GM19468 (cell line): Measurements from ENCODE around the gene CDH13.

Source experiments
- ATAC-seq: cut with Tn5 transposase; IDR thresholded peaks from one replicate; pipeline ENCODE4 v1.9.1; 2021; ENCODE audit warnings: mild to moderate bottlenecking, moderate library complexity, moderate number of reproducible peaks; ENCODE audit not compliant: unreplicated experiment; ENCODE audit errors: extremely low read depth

Gene CDH13

DNA sequence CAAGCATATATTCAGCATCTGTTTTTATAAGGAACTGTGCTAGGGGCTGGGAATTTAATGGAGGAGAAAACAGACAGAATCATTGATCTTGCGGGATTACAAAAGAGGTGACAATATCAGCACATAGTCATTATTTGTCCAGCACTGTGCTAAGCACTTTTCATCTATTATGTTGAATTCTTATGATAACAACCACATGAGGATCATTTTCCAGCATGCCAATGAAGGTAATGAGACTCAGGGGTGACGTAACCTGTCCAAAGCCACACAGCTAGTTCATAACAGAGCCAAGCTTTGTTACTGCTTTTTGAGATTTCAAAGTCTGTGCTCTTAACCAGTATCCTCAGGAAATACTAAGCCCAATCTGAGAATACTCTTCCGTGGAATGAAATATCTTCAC is 503.3 kb downstream of the CDH13 start:
- ATAC-seq: no peak

DNA sequence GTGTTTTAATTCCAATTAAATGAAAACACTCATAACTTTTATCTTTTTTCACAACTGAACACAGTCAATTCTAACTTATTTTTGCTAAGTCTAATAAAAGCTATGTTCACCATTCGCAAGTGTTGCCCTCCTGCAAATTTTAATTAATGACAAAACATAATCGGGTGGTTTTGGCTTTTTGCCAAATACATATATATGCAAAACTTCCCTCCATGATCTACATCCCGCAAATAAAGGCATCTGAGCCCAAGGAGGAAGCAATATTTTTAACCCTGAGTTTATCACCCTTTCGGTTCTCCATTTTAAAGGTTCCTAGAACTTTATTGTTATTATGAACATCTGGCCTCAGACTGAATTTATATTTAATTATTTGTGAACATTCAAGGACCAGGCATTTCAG is 507.9 kb downstream of the CDH13 start:
- no peak for ATAC-seq

DNA sequence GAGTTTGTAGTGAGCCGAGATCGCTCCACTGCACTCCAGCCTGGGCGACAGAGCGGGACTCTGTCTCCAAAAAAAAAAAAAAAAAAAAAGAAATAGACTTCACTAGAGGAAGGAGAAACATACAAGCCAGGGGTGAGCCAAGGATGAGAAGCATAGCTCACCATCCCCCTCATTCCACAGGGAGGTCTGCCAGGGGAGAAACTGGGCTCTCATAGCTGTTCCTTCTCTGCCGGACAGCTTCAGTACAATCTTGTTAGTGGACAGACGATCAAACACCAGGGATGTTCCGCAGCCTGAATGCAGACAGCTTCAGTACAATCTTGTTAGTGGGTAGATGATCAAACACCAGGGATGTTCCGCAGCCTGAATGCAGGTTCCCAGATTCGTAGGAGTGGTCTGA is 509.6 kb downstream of the CDH13 start:
- no peak for ATAC-seq

DNA sequence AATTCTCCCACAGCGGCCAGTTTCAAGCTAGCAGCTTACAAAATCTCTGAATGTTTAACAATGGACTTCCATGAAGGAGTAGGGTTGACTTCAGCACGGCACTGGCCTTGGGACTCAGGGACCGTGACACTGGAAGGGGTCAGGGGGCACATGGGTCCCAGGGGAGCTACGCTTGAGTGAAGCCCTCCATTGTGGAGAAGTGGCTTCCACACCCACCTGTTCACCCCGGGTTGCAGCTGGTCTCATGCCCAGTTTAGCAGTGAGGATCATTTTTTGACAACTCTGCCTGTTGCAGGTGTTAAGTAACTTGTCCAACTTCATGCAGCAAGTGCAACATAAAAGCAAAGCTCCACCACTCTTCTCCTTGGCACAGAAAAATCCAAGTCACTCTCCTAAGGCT is 510.2 kb downstream of the CDH13 start:
- no peak for ATAC-seq

DNA sequence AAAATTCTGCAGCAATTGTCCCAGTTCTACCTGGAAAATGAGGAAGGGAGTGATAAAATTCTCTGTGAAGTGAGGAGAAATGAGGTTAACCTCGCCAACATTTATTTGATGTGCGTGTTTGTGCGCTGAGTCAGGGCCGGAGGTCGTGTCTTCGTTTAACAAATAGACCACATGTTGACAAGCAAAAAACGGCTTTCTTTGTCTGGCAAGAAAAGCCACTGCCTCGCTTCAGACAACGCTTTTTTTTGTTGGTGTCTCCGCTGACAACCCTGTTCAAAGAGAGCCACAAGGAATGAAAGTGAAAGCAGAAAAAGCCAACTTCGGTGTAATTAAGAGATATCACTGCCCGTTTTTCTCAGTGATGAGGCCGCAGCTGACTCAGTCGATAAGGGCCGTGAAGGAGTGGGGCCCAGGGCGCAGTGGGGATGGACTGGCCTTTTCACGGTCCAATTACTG is 510.6 kb downstream of the CDH13 start:
- no peak for ATAC-seq

DNA sequence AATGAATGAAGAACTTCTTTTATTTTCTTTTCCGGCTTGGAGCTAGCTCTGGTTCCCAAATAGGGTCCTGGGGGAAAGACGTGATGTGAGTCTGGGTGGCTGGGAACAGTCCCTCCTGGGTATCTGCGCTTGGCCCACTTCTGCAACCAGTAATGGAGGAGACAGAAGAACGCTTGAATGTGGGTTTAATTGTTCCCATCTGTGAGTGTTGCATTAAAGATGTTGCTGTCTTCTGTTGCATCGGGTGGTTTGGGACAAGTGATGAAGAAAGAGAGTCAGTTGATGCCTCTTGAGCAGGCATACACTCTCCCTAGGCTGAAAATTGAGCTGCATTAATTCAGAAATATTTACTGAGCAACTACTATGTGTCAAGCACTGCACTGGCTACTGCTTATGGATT is 511.1 kb downstream of the CDH13 start:
- no peak for ATAC-seq

DNA sequence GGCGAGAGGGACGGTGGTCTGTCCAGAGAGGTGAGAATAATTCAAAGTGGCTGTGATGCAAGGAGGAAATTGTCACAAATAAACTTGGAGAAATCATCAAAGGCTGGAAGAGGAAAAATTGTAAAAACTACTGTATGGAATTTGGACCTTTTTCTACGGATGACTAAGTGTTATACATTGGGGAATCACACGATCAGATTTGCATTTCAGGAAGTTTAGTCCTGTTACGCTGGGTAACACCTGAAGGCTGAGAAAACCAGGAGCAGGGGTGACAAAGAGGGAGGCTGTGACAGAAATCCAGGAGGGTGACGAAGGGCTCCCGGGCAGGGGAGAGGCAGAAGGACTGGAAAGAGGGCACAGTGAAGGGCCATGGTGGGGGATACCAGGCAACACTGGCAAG is 511.7 kb downstream of the CDH13 start:
- no peak for ATAC-seq

DNA sequence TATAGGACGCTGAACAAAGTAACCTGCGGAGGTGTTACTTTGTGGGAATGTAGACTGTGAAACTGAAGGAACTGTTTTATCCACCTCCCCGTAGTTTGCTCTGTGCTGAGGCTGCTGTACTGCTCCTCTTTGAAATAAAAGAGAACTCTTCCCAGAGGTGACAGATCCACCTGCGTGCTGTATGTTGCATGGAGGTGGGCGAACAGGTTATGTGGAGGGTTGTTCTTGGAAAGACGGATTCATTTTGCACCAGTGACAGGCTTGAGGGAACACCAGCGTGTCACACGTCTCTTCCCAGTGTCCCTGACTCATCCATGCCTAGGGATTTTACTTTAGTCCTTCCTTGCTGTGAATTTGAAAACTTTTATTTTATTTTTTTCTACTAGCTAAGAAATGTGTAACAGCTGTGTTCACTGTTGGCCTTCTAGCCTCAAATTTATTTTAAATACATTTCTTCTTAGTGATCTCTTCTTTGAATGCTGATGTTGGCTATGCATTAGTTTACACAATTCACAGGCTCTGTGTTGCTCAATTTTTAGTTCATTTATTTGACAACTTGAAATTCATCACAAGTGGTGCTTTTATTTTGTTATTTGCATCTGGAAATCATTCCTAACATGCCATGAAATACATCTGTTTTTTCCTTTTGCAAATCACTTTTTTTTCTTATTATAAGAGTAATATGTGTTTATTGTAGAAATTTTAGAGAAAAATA is 512.4 kb downstream of the CDH13 start:
- no peak for ATAC-seq

DNA sequence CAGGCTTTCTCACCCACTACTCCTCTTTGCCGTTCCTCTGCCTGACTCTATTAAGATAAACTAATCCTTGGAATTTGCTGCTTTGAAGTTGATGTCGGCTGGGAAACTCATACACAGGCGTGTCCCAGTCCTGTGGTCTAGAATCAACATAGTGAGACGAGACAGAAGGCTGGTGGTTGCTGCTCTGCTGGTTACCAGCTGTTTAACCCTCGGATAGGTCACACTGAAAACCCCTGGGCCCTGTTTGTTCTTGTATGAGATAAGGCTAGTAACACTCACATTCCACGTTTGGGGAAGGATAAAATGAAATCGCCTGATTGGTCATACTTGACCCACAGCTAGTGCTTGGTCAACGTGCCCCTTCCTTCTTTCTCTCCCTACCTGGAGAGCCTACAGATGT is 517.0 kb downstream of the CDH13 start:
- no peak for ATAC-seq

DNA sequence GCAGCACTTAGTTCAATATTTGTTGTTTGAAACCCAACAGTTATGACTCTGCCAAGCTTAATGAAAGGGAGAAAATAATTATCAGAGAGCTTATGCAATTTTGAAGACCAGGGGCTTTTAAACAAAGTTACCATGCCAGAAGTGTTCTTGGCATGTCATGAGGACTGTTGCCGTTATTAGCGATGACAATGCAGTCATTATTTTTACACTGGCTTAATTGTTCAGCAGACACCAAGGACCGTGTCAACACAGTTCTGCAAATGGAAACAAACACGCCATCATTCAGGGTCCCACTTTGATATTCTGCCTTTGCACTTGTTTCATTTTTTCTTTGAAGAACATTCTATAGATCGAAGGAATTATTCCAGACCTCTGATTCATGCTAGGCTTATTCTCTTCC is 518.5 kb downstream of the CDH13 start:
- no peak for ATAC-seq

DNA sequence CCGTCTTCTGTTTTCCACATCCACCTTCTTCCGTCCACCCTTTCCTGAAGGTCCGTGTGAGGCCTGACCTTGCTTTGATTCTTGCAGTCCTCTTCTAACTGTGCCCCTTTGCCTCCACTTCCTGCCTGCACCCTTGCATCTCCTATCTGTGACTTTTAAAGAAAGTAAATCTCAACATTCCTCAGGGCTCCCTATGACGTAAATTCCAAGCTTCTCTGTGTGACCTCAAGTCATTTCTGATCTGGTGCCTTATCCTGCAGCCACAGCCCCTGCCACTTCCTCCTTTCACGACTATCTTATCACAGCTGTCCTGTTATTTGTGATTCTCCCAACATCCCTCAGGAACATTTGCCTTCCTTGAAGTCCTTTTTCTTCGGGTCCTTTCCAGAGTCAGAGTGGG is 520.5 kb downstream of the CDH13 start:
- ATAC-seq: no peak

DNA sequence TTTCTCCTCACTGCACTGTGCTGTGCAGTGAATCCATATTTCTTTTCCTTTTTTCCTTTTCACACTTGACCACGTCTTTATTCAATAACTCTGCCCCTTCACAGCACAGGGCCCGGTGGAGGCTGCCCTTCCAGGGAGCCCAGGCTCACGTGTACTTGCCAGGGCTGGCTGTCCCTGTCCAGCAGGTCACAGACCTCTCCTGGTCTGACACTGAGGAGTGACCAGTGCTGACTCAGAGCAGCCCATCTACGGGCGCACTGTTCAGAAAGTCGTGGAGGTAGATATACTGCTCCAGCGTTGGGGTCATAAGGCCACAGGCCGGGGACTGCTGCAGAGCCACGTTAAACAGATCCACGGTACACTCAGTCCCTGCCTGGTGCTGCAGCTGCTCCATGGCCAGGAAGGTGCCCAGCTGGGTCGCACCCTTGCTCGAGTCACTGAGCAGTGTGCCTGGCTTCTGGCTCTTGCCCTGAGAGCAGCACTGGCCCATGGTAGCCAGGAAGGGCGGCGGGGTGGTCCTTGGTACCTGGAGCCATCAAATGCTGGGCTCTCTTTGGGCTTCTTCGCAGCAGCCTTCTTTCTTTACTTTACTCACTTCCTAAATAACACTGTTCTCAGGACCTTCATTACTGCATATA is 531.7 kb downstream of the CDH13 start:
- no peak for ATAC-seq

DNA sequence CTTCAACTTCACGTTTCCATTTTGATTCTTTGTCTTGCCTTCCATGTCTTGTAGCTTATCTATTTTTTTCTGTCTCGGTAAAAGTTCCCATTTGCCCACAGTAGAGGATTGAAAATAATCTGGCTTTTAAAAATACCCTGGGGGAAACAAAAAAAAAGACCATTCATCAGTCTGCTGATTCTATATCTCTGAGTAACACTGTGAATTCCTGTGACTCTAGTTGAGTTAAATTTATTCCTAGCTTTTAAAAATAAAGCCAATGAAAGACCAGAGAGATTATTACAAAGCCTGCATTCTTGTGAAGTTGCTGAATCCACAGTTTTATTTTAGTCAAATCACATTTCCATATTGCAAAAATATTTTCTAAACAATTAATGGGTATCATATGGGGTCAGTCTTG is 532.3 kb downstream of the CDH13 start:
- ATAC-seq: no peak

DNA sequence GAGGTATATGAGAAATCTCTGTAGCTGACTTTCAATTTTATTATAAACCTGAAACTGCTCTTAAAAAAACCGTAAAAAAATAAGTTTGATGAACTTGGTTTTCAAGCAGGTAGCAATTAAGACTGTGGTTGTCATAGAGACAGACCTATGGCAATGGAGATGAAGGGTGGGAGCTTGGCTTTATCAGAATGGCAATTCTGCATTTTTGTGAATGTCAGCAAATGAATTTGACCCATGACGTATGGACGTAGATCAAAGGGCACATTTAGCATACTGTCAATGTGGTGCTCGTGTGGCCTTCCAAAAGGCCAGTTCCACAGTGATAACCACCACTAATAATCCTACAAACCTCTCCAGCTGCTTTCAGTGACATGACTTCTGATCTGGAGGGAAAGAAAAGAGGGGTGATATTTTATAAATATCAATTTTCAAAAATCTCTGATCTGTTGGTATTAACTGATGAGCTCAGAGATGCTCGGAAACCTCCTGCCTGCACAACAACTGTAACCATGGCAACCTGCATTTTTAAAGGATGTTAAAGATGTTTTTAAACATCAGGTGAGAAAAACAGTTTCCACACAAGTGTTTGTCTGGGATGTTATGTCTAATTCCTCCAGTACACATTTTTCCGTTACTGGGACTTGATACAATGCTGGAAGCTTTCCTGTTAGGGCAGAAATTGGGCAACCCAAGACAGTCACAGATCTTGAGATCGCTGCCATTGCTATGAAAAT is 533.7 kb downstream of the CDH13 start:
- no peak for ATAC-seq

DNA sequence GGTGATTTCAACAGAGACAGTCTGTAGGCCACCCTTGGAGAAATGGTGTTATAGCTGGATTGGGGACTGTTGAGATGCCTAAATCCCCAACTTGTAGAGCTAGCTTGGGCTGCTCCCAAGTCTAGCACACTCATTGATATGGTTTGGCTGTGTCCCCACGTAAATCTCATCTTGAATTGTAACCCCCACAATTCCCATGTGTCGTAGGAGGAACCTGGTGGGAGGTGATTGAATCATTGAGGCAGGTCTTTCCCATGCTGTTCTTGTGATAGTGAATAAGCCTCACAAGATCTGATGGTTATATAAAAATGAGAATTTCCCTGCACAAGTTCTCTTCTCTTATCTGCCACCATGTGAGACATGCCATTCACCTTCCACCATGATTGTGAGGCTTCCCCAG is 536.0 kb downstream of the CDH13 start:
- no peak for ATAC-seq

DNA sequence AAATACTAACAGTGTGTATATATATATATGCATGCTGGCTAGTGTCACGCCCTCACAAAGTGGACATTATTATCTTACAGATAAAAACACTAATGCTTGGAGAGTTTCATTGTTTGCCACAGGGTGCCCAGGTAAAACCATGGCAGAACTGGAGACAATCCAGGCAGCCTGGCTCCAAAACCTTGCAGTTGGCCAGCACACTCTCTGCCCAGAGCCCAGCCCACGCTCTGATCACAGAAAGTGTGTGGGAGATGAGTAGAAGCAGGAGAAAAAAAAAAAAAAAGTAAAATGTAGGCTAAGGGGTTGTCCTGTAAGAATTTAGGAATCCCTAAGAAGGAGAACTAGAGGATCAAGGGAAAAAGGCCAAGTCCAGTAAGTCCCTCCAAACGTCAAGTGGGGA is 538.0 kb downstream of the CDH13 start:
- no peak for ATAC-seq

DNA sequence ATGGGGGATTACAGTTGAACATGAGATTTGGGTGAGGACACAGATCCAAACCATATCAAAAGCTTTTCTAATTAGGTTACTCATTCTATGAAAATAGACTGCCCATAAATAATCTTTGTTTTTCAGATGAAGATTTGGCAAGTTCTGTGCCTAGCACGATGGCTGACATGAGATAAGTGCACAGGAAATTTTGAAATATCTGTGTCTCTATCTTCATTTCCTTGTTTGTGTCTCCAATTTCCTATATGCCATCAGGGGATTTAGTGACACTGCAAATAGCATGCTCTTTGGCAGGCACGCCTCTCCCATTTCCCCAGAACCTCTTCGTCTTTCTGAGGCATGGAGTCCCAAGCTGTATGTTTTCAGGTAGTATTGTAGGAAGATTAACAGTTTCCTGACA is 544.6 kb downstream of the CDH13 start:
- no peak for ATAC-seq

DNA sequence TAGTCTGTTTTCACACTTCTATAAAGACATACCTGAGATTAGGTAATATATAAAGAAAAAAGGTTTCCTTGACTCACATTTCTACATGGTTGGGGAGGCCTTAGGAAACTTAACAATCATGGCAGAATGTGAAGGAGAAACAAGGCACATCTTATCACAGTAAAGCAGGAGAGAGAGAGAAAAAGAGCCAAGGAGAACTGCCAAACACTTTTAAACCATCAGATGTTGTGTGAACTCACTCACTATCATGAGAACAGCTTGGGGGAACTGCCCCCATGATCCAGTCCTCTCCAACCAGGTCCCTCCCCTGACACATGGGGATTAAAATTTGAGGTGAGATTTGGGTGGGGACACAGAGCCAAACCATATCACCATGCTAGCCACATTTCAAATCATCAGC is 547.9 kb downstream of the CDH13 start:
- ATAC-seq: no peak

DNA sequence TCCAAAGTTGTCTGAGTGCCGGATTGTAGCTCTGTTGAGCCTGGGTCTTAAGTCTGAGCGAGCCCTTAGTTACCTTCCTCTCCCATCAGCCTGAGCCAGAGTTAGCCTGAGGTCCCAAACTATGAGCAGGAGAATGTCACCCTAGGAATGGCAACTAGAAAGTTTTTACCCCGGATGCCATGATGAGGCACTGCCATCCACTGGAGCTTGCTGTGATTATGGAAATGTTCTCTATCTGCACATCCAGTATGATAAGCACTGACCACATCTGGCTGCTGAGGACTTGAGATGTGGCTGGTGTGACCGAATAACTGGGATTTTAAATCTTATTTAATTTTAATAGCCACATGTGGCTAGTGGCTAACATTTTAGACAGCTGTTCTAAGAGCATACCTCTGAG is 550.0 kb downstream of the CDH13 start:
- no peak for ATAC-seq

DNA sequence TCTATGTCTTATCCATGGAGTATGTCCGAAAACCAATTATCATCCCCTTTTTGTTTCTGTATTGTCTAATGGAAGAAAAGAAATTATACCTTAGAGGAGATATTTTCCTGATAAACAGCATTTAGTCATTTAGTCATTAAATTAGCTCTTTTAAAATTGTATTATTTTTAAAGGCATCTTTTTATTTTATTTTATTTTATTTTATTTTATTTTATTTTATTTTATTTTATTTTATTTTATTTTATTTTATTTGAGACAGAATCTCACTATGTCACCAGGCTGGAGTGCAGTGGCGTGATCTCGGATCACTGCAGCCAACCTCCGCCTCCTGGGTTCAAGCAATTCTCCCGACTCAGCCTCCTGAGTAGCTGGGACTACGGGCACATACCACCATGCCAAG is 559.1 kb downstream of the CDH13 start:
- ATAC-seq: no peak

DNA sequence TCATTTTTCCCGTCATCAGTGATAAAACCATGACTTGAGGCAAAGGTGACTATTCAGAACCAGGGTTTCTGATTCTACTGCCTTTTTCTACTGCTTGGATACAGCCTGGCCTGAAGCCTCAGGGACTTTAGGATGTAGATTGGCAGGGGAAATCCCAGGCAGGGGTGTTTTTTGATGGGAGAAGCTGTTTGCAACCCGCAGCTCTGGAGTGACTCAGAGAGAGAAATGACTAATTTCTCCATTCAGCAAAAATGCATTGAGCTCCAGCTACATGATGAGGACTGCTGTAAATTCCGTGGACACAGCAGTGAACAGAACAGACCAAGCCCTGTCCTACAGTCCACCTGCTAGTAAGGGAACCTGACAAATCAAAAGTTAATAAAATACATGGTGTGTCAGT is 560.6 kb downstream of the CDH13 start:
- ATAC-seq: no peak

DNA sequence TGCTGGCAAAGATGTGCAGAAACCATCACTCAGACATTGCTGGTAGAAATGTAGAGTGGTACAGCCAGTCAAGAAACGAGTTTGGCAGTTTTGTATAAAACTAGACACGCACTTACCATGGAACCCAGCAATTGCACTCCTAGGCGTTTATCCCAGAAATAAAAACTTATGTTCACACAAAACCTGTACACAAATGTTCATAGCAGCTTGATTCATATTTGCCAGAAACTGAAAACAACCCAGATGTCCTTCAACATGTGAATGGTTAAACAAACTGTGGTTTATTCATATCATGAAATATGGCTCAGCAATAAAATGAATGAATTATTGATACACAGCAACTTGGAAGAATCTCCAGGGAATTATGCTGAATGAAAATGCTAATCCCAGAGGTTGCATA is 570.0 kb downstream of the CDH13 start:
- ATAC-seq: no peak
